Chondrocyte (in vitro differentiated cells): ENCODE data around the gene ACOXL. TPM values are rescaled to one million over a fixed set of nuclear protein-coding genes. Genes with fewer than 3 reads are reported as not detected.

ENCODE experiments used
- DNase-seq: peaks from one replicate; pipeline ENCODE4 v3.0.0; 2021; ENCODE audit warnings: mixed read lengths, low spot score
- H3K27ac Mint-ChIP-seq: one replicate; pipeline ENCODE4 v1.8.0; 2021; ENCODE audit warnings: mild to moderate bottlenecking, moderate library complexity, mixed read lengths; ENCODE audit not compliant: unreplicated experiment
- H3K27me3 Mint-ChIP-seq: 2 replicates; pipeline ENCODE4 v1.8.0; 2021; ENCODE audit warnings: low read depth, mixed read lengths
- H3K36me3 Mint-ChIP-seq: 2 replicates; pipeline ENCODE4 v1.8.0; 2021; ENCODE audit warnings: low read depth, mixed read lengths
- H3K4me1 Mint-ChIP-seq: 2 replicates; pipeline ENCODE4 v1.8.0; 2021; ENCODE audit warnings: low read depth, mild to moderate bottlenecking, mixed read lengths
- H3K4me3 Mint-ChIP-seq: one replicate; pipeline ENCODE4 v1.8.0; 2021; ENCODE audit warnings: mild to moderate bottlenecking, moderate library complexity, mixed read lengths; ENCODE audit not compliant: unreplicated experiment
- H3K9me3 Mint-ChIP-seq: 2 replicates; pipeline ENCODE4 v1.8.0; 2021; ENCODE audit warnings: low read depth, mixed read lengths
- total RNA-seq: library from RNA; stranded (reverse); gene quantifications from 3 replicates; pipeline ENCODE4 v1.2.1, GENCODE V29; 2021
- TF ChIP-seq, protein P1 (sequence below): fragments of 200-600 bp; sonication (generic); IDR thresholded peaks from 2 replicates; pipeline ENCODE4 v1.5.0; 2021; ENCODE audit warnings: antibody characterized with exemption, mild to moderate bottlenecking, moderate library complexity

Gene ACOXL
- total RNA-seq, 1 donor from 2014 or later = not detected

- no peaks in the 10 kb centered on the region for H3K9me3 Mint-ChIP-seq
- no peak for DNase-seq
- TF ChIP-seq, protein P1, sequence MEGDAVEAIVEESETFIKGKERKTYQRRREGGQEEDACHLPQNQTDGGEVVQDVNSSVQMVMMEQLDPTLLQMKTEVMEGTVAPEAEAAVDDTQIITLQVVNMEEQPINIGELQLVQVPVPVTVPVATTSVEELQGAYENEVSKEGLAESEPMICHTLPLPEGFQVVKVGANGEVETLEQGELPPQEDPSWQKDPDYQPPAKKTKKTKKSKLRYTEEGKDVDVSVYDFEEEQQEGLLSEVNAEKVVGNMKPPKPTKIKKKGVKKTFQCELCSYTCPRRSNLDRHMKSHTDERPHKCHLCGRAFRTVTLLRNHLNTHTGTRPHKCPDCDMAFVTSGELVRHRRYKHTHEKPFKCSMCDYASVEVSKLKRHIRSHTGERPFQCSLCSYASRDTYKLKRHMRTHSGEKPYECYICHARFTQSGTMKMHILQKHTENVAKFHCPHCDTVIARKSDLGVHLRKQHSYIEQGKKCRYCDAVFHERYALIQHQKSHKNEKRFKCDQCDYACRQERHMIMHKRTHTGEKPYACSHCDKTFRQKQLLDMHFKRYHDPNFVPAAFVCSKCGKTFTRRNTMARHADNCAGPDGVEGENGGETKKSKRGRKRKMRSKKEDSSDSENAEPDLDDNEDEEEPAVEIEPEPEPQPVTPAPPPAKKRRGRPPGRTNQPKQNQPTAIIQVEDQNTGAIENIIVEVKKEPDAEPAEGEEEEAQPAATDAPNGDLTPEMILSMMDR = peak; percentile 5
- peaks cover 10% of the 10 kb centered on the region for H3K36me3 Mint-ChIP-seq
- no peaks in the 10 kb centered on the region for H3K27me3 Mint-ChIP-seq
- H3K4me3 Mint-ChIP-seq = peak overlapping the region; percentile 92
- H3K27ac Mint-ChIP-seq = peak overlapping the region; percentile 90
- peaks cover 41% of the 10 kb centered on the region for H3K4me1 Mint-ChIP-seq
These were observed 388.9 kb downstream of the ACOXL start for GRCh38 chr2:111121028-111121827.

DNA sequence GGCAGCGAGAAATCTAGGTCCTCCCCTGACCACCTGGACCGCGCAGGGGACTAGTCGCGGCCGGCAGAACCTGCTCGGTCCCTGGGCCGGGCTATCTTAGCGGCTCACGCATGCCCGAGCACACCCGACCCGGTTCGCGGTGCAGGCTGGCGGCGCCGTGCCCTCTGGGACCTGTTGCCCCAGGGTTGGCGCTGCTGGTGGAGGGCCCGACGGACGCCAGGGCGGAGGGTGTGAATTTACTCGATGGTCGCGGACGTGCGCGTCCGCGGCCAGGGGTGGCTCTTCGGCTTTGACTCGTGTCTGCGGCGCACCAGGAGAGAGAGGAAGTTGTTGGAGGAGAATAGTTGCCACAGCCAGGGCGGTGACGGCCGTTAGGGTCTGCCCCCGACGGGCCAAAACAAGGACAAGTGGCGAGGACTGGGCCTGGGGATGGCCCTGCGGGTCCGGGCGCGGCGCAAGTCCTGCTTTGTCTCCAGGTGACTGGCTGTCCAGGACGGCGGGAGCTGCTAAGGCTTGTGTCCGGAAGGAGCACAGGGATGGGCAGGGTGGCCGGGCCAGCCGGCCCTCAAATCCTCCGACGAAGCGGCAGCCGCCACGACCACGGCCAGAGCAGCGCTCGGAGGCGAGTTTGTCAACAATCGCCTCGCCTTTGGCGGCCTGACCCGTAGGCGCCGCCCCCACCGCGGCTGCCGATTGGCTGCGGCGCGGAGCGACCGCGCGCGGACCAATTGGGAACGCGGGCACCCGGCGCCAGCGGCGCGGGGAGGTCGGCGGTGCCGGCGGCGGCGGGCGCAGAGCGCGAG is 389.7 kb downstream of the ACOXL start:
- Mint-ChIP-seq H3K27ac (peak overlapping the region; percentile 90), H3K4me1 (peaks cover 43% of the 10 kb centered on the region)

DNA sequence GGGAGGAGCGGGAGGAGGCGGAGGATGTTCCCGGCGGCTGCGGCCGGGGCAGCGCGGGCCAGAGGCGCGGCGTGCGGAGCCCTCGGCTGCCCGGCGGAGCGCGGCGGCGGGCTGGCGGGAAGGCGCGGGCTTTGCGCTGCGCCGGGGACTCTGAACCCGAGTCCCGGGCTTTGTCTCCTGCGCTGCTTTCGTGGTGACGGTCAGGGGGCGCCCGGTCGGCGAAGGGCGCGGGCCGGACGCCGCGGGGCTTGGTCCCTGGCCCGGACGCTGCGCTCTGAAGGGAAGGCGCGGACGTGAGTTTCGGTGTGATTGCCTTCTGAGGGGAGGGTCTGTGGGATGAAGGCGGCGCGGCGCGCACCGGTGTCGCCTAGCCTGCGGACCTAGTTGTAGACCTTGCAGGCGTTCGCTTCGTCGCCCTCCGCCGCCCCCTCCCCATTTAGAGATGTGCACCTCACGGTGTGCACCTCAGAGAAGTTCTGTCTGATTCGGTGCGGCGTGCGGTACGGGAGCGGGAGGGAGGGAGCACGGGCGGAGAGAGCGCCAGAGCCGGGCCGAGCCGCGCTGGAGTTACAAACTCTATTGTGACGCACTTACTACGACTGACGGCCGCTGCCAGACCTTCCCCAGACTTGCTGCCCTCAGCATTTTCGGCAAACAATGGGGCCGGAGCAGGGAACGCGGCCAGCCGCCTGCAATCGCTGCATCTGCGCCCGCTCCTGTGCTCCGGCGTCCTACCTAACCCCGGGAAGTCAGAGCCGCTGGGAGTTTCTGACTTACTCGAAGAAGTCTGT is 390.5 kb downstream of the ACOXL start:
- H3K27me3 Mint-ChIP-seq = no peaks in the 10 kb centered on the region
- no peaks in the 10 kb centered on the region for H3K9me3 Mint-ChIP-seq
- TF ChIP-seq, protein P1 = no peak
- H3K27ac Mint-ChIP-seq = peak overlapping the region; percentile 81
- peak overlapping the region; percentile 85 for H3K4me3 Mint-ChIP-seq
- H3K4me1 Mint-ChIP-seq = peaks cover 40% of the 10 kb centered on the region
- no peak for DNase-seq
- peaks cover 11% of the 10 kb centered on the region for H3K36me3 Mint-ChIP-seq

More for the DNA sequence above, 389.7 kb downstream of the ACOXL start:
- Mint-ChIP-seq H3K36me3 (peaks cover 11% of the 10 kb centered on the region), H3K9me3 (no peaks in the 10 kb centered on the region), H3K27me3 (no peaks in the 10 kb centered on the region), H3K4me3 (peak overlapping the region; percentile 92)
- no peak for DNase-seq
- TF ChIP-seq, protein P1 = no peak

DNA sequence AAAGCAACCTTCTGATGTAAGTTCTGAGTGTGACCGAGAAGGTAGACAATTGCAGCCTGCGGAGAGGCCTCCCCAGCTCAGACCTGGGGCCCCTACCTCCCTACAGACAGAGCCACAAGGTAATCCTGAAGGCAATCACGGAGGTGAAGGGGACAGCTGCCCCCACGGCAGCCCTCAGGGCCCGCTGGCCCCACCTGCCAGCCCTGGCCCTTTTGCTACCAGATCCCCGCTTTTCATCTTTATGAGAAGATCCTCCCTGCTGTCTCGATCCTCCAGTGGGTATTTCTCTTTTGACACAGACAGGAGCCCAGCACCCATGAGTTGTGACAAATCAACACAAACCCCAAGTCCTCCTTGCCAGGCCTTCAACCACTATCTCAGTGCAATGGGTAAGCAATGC is 391.4 kb downstream of the ACOXL start:
- TF ChIP-seq, protein P1 = no peak
- no peak for DNase-seq
- H3K4me1 Mint-ChIP-seq = peaks cover 31% of the 10 kb centered on the region
- peaks cover 11% of the 10 kb centered on the region for H3K36me3 Mint-ChIP-seq
- H3K27ac Mint-ChIP-seq = no peak overlapping the region
- H3K9me3 Mint-ChIP-seq = no peaks in the 10 kb centered on the region
- no peaks in the 10 kb centered on the region for H3K27me3 Mint-ChIP-seq
- H3K4me3 Mint-ChIP-seq = peak overlapping the region; percentile 85

GRCh38 chr2:111126581-111126980 is 394.2 kb downstream of the ACOXL start:
- no peaks in the 10 kb centered on the region for H3K27me3 Mint-ChIP-seq
- no peak overlapping the region for H3K4me3 Mint-ChIP-seq
- no peak for DNase-seq
- no peak overlapping the region for H3K27ac Mint-ChIP-seq
- peaks cover 16% of the 10 kb centered on the region for H3K4me1 Mint-ChIP-seq
- H3K9me3 Mint-ChIP-seq = no peaks in the 10 kb centered on the region
- TF ChIP-seq, protein P1 = no peak
- peaks cover 11% of the 10 kb centered on the region for H3K36me3 Mint-ChIP-seq
